Measurements from ENCODE around the gene OBP2A.

Gene OBP2A

GRCh38 chr9:135552698-135553171 is 6.8 kb downstream of the OBP2A start:
- no peak for DNase-seq

- no peak for DNase-seq
Observed at GRCh38 chr9:135554718-135555117, 8.8 kb downstream of the OBP2A start.

GRCh38 chr9:135555203-135555602 is 9.3 kb downstream of the OBP2A start:
- DNase-seq, result no peak

GRCh38 chr9:135555910-135556309 is 10.0 kb downstream of the OBP2A start:
- no peak for DNase-seq

- no peak for DNase-seq
Observed at GRCh38 chr9:135559606-135560005, 13.7 kb downstream of the OBP2A start.

- no peak for DNase-seq
Observed at GRCh38 chr9:135561391-135562234, 15.7 kb downstream of the OBP2A start, which contains the start of gene PAEP. Gene PAEP (plus strand): TSS chr9:135561756.

GRCh38 chr9:135562235-135562745 is 16.4 kb downstream of the OBP2A start:
- DNase-seq, result no peak

- no peak for DNase-seq
Observed at GRCh38 chr9:135563039-135563476, 17.1 kb downstream of the OBP2A start.

- no peak for DNase-seq
Observed at GRCh38 chr9:135563858-135564257, 17.9 kb downstream of the OBP2A start.

- no peak for DNase-seq
Observed at GRCh38 chr9:135565141-135565628, 19.3 kb downstream of the OBP2A start.

- DNase-seq, result no peak
Observed at GRCh38 chr9:135565636-135566035, 19.7 kb downstream of the OBP2A start.

- DNase-seq, result no peak
Observed at GRCh38 chr9:135566552-135566951, 20.6 kb downstream of the OBP2A start.

GRCh38 chr9:135567311-135567710 is 21.4 kb downstream of the OBP2A start:
- no peak for DNase-seq

GRCh38 chr9:135568026-135568425 is 22.1 kb downstream of the OBP2A start:
- no peak for DNase-seq

GRCh38 chr9:135570456-135570855 is 24.5 kb downstream of the OBP2A start:
- DNase-seq, result no peak

- no peak for DNase-seq
Observed at GRCh38 chr9:135572233-135572632, 26.3 kb downstream of the OBP2A start.

GRCh38 chr9:135573124-135573523 is 27.2 kb downstream of the OBP2A start:
- DNase-seq, result no peak

GRCh38 chr9:135574331-135574730 is 28.4 kb downstream of the OBP2A start:
- no peak for DNase-seq

- DNase-seq, result no peak
Observed at GRCh38 chr9:135574943-135575342, 29.0 kb downstream of the OBP2A start.

- no peak for DNase-seq
Observed at GRCh38 chr9:135575995-135576631, 30.2 kb downstream of the OBP2A start.

GRCh38 chr9:135577256-135577655 is 31.3 kb downstream of the OBP2A start:
- no peak for DNase-seq

GRCh38 chr9:135579356-135579755 is 33.4 kb downstream of the OBP2A start:
- DNase-seq, result no peak

GRCh38 chr9:135579889-135580660 is 34.1 kb downstream of the OBP2A start:
- no peak for DNase-seq

Measured in NCI-H1694 (cell line).